Measurements from ENCODE around the gene ZNF516.

ZNF516 gene

DNA sequence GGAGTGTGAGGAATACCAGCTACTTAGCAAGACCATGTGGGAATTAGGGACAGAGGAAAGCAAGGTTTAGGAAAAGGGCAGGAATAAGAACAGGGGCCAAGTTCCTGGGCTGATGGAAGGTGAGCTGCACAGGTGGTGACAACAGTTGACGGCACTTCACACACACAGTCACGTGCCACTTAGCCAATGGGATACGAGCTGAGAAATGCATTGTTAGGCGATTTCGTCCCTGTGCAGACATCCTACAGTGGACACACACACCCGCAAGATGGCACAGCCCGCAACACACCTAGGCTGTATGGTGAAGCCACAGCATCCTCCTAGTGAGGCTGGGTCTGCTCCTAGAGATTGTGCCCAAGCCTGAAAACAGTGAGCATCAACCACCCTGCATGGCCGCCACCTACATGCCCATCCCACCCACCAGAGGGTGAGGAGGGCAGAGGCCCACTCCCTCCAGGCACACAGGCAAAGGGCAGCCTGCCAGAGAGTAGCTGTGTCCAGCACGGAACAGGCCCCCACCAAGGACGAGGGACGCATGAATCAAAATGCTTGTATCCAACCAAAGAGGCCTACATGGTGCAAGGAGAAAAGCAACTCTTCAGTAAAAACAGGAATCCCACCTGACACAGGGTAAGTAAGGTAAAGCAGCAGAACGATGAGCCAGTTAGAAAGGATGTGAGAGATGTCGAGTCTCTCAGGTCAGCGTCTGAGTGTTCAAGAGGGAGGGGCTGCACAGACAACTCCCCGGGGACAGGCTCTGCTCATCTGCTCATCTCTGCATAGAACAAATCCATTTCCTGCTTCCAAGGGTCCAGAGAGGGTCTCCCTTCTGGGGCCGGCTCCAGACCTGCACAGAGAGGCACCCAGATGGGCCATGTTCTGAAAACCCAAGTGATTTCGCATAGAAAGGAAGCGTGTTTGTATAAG is 51.3 kb downstream of the ZNF516 start:
- TF ChIP-seq, protein P1, sequence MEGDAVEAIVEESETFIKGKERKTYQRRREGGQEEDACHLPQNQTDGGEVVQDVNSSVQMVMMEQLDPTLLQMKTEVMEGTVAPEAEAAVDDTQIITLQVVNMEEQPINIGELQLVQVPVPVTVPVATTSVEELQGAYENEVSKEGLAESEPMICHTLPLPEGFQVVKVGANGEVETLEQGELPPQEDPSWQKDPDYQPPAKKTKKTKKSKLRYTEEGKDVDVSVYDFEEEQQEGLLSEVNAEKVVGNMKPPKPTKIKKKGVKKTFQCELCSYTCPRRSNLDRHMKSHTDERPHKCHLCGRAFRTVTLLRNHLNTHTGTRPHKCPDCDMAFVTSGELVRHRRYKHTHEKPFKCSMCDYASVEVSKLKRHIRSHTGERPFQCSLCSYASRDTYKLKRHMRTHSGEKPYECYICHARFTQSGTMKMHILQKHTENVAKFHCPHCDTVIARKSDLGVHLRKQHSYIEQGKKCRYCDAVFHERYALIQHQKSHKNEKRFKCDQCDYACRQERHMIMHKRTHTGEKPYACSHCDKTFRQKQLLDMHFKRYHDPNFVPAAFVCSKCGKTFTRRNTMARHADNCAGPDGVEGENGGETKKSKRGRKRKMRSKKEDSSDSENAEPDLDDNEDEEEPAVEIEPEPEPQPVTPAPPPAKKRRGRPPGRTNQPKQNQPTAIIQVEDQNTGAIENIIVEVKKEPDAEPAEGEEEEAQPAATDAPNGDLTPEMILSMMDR (IDR thresholded peaks at IDR 0.05; ENCODE audit: low read depth, low read length): no peak
- in situ Hi-C loops (cut with HindIII; ENCODE audit: low sequenced_read_pairs): no loop called here
- no peak for DNase-seq (ENCODE audit: low read depth, low spot score)
- no peak overlapping the region for H3K4me3 ChIP-seq (ENCODE audit: low read depth, low read length)

DNA sequence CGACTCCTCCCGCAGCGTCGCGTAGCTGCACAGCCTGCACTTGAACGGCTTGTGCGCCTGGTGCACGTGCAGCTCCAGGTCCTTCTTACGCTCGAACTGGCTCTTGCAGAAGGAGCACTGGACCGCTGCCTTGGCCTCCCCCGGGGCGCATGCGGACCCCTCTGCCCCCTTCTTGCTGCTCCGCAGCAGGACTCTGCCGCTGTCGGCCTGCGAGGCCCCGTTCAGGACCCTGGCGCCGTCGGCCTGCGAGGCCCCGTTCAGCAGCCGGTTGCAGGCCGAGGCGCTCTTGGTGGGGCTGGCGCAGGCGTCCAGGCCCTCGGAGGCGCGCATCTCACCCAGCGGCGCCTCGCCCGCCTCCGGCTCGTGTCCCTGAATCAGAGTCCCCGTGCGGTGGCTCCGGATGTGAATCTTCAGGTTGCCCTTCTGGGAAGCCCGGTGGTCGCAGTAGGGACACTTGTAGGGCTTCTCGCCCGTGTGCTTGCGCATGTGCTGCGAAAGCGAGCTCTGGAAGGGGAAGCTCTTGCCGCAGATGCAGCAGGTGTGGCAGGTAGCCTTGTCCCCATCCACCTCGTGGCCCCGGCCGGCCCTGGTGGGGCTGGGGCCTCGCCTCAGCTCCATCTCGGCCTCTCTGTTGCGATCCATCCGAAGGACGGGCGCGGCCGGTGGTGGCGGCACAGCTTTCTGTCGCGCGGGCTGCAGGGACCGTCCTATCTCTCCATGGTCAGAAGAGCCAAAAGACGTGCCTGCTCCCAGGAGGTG is 52.5 kb downstream of the ZNF516 start:
- in situ Hi-C loops (cut with HindIII; ENCODE audit: low sequenced_read_pairs): no loop called here
- TF ChIP-seq, protein P1 (IDR thresholded peaks at IDR 0.05; ENCODE audit: low read depth, low read length): no peak
- DNase-seq (ENCODE audit: low read depth, low spot score): no peak
- no peak overlapping the region for H3K4me3 ChIP-seq (ENCODE audit: low read depth, low read length)

DNA sequence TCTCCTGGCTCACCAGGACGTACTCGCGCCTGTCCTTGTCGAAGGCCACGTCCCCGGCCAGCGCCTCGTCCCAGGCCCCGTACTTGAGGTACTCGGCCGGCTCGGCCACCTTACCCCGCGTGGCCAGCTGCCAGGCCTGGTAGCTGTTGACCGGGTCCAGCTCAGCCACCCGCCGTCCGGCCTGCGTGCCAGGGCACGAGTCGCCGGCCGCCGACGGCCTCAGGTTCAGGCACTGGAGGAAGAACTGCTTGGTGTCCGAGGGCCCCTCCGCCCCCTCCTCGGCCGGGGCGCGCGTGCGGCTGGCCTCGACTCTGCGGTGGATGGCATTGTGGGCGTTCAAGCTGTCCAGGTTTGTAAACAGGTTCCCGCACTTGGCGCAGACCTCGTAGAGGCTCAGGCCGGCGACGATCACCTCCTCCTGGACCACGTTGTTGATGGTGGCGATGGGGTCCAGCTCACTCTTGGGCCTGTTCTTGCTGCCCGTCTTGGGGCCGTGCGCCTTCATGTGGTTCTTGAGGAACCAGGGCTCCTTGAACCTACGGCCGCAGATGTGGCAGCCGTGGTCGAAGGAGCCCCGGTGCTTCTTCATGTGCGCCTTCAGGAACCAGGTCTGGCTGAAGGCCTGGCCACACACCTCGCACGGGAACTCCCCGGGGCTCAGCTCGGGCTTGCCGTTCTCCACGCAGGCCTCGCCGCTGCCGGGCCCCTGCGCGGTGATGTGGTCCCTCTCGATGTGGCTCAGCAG is 53.2 kb downstream of the ZNF516 start:
- TF ChIP-seq, protein P1 (IDR thresholded peaks at IDR 0.05; ENCODE audit: low read depth, low read length): no peak
- in situ Hi-C loops (cut with HindIII; ENCODE audit: low sequenced_read_pairs): no loop called here
- no peak for DNase-seq (ENCODE audit: low read depth, low spot score)
- H3K4me3 ChIP-seq (ENCODE audit: low read depth, low read length): no peak overlapping the region

DNA sequence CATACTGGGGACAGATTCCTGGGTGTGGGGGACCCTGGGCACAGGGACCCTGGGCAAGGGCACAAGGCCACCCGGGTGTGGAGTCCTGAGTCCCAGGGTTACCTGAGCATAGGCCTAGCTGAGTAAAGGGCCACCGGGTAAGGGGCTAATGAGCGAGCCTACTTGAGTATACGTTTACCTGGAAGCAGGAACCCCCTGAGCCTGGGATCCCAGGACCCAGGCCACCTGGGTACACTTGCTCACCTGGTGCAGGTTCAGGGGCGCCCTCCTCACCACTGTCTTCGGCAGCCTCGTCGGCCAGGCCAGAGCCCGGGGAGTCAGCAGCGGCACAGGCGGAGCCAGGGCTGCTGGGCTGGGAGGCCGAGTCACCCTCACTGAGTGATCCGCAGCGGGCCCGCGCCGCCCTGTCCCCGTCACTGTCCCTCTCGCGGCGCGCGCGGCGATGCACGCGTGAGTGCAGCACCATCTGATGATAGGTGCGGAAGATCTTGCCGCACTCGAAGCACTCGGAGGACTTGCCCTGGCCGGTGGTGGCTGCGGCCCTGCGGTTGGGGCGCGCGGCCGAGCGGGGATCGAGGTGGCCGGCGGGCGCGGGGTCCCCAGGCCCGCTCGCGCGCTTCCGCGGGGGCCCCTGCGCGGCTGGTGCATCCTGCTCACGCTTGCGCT is 53.9 kb downstream of the ZNF516 start:
- no peak overlapping the region for H3K4me3 ChIP-seq (ENCODE audit: low read depth, low read length)
- in situ Hi-C loops (cut with HindIII; ENCODE audit: low sequenced_read_pairs): no loop called here
- TF ChIP-seq, protein P1 (IDR thresholded peaks at IDR 0.05; ENCODE audit: low read depth, low read length): no peak
- no peak for DNase-seq (ENCODE audit: low read depth, low spot score)

DNA sequence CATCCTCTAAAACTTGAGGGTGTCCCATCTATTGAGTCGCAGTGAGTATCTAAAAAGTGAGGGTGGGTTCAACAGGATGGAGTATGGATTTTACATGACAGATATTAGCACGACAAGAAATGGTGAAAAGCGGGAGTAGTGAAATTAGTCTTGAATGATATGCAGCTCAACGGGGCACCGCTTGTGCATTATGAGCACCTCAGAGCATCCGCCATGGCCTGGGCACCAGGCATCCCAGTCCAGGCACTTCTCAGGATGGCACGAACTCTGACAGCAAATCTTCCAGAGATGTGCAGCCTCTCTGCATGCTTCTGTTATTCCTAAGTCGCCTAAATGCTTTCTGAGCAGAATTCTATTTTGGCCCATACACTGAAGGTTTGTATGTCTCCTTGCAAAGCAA is 57.1 kb downstream of the ZNF516 start:
- DNase-seq (ENCODE audit: low read depth, low spot score): no peak
- H3K4me3 ChIP-seq (ENCODE audit: low read depth, low read length): no peak overlapping the region
- TF ChIP-seq, protein P1 (IDR thresholded peaks at IDR 0.05; ENCODE audit: low read depth, low read length): no peak
- in situ Hi-C loops (cut with HindIII; ENCODE audit: low sequenced_read_pairs): no loop called here

DNA sequence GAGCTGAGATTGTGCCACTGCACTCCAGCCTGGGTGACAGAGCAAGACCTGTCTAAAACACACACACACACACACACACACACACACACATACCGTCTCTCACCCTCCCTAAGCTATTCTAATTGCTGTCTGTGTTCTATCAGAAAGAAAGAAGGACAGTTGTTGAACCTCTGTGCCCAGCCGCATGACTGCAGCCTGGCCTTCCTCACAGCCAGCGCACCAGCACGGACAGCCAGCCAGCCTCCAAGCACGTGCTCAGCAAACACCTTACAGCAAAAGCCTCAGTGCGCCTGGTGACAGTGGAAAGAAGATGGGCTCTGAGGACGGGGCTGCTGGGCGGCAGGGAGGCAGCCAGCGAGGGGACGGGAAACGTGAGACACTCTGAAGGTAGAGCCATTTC is 58.0 kb downstream of the ZNF516 start:
- TF ChIP-seq, protein P1 (IDR thresholded peaks at IDR 0.05; ENCODE audit: low read depth, low read length): no peak
- no peak overlapping the region for H3K4me3 ChIP-seq (ENCODE audit: low read depth, low read length)
- DNase-seq (ENCODE audit: low read depth, low spot score): no peak
- in situ Hi-C loops (cut with HindIII; ENCODE audit: low sequenced_read_pairs): no loop called here
